KOPT-K1 (cell line): ENCODE data around the gene FMNL2.

ENCODE experiments used
- H3K27ac ChIP-seq: fragments of 200-600 bp; sonication (generic); 2 replicates; pipeline ENCODE4 v1.5.1; 2016; ENCODE audit warnings: antibody characterized with exemption, mild to moderate bottlenecking, low read depth, low read length; ENCODE audit not compliant: poor library complexity, severe bottlenecking
- H3K36me3 ChIP-seq: fragments of 200-600 bp; sonication (generic); 2 replicates; pipeline ENCODE4 v1.5.1; 2017; ENCODE audit warnings: antibody characterized with exemption, mild to moderate bottlenecking, low read length, moderate library complexity; ENCODE audit not compliant: insufficient read depth
- H3K9me3 ChIP-seq: fragments of 200-600 bp; sonication (generic); 2 replicates; pipeline ENCODE4 v1.5.1; 2017; ENCODE audit warnings: antibody characterized with exemption, low read length, mild to moderate bottlenecking; ENCODE audit not compliant: insufficient read depth, poor library complexity, severe bottlenecking

The FMNL2 gene

GRCh38 chr2:152694161-152694661 lies 359.2 kb downstream of the FMNL2 start:
- Histone ChIP-seq H3K36me3 (peaks cover 52% of the 10 kb centered on the region), H3K9me3 (no peaks in the 10 kb centered on the region), H3K27ac (peak overlapping the region; percentile 42)

GRCh38 chr2:152695763-152696162 lies 360.8 kb downstream of the FMNL2 start:
- Histone ChIP-seq H3K27ac (no peak overlapping the region), H3K9me3 (no peaks in the 10 kb centered on the region), H3K36me3 (peaks cover 55% of the 10 kb centered on the region)

- H3K36me3 ChIP-seq: peaks cover 56% of the 10 kb centered on the region
- peaks cover 2% of the 10 kb centered on the region for H3K9me3 ChIP-seq
- no peak overlapping the region for H3K27ac ChIP-seq
Measured at GRCh38 chr2:152696476-152696875, 361.5 kb downstream of the FMNL2 start.
